Left lobe of liver (tissue), 2 donors: ENCODE results near the gene COL4A2. TPM values are rescaled to one million over a fixed set of nuclear protein-coding genes. Genes with fewer than 3 reads are reported as not detected.
A peak's percentile ranks its signal among the peaks of the same experiment; 100 is the strongest.

Experiments used
- ATAC-seq: fragments of 200-7000 bp; cut with Tn5 transposase; one replicate; pipeline ENCODE4 v1.9.1; 2020; ENCODE audit warnings: mild to moderate bottlenecking, moderate library complexity
- DNase-seq: peaks from one replicate; pipeline ENCODE4 v3.0.0-alpha.2; 2020; ENCODE audit warnings: low spot score
- total RNA-seq: library from RNA; stranded (reverse); gene quantifications from one replicate; pipeline ENCODE4 v1.2.1, GENCODE V29; 2021
- donor health status: DM: no; HTN: no; CAD: no; lungs with moderate emphysema.
- donor health status: DM: no; HTN: yes; CAD: no.

The COL4A2 gene
- total RNA-seq, 1 donor from 2014 or later: 12.4 TPM

DNA sequence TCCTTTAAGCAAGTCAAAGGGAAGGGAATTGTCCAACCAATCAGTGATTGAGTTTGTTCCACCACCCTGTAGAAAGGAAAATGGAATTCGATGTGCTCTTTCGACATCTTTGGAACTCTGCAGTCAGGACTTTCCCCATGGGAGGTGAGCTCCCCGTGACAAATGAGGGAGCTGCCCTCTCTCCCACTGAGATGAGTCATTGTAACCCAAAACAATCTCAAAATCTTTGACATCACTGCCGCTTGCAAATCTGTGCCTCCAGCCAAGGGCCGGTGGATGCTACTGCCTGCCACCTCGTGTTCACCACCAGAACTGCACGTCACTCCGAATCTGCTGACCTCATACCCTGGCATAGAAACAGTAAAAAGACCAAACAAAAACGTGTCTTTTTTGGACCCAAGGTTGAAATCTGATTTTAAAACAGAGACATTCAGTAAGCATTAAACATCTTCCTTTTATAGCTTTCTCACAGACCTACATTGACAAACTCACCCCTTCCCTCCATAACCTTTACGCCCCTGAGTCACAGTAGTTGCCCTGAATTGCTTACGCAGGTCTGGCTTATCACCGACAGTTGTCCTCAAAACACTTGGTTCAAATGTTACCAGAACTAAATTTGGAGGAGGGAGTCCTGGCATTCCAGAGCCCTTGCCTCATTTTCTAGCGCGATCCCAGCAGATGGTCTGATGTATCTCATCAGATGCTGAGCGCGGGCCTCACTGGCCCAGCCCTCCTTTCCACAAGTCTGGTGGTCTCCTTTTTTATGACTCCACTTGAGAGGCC lies 105.2 kb downstream of the COL4A2 start:
- DNase-seq (peak; percentile 75), ATAC-seq (peak; percentile 92)

DNA sequence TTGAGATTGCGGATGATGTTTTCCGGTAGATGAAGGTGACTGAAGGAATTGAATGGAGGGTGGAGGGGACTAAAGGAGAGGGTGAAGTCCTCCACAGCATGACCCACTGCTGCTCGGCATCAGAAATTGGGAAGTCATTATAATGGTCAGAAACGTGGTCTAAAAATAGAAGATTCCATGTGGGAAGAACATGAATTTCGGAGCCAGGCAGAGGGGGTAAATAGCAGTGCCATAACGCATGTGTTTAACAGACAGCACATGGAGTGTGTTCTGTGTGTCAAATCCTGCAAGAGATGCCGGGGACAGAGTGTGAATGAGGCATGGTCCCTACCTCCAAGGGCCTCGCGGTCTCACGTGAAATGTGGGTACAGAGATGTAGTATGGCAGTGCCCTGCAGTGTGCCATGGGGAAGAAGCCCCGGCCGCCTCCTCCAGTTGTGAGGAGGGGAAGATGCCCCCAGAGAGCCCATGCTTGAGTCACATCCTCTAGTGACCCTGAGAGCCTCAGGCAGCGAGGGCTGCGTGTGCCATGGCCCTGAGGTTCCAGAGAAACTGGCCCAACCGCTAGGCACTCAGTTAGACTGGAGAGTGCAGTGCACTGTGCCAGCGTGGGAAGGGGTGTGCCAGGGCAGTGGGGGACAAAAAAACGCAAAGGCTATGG lies 106.1 kb downstream of the COL4A2 start:
- no peak for DNase-seq

GRCh38 chr13:110413676-110414040 lies 106.6 kb downstream of the COL4A2 start:
- DNase-seq (no peak), ATAC-seq (no peak)

More for the DNA sequence above, 106.1 kb downstream of the COL4A2 start:
- ATAC-seq: no peak

GRCh38 chr13:110414283-110414682 lies 107.2 kb downstream of the COL4A2 start:
- DNase-seq (no peak), ATAC-seq (no peak)

- DNase-seq: no peak
- ATAC-seq: no peak
These were observed 107.8 kb downstream of the COL4A2 start for GRCh38 chr13:110414931-110415330.

DNA sequence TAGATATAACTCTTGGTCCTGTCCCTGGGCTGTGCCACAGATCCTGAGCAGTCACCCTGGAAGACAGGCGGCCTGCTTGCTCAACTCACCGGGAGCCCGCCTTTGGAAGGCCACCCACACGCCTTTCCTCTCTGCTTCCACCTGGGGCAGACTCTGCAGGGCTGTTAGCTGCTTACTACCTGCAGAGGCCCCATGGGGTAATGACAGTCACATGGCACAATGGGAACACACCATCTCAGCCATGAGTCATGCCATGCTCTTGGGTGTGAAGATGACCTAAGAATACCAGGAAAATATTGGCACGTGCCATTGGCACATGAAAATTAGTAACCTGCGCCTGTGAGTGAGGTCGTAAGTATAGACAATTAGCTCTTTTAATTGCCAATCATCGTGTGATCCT lies 108.6 kb downstream of the COL4A2 start:
- DNase-seq (no peak), ATAC-seq (no peak)

GRCh38 chr13:110416131-110417025 lies 109.3 kb downstream of the COL4A2 start:
- no peak for DNase-seq
- ATAC-seq: no peak

DNA sequence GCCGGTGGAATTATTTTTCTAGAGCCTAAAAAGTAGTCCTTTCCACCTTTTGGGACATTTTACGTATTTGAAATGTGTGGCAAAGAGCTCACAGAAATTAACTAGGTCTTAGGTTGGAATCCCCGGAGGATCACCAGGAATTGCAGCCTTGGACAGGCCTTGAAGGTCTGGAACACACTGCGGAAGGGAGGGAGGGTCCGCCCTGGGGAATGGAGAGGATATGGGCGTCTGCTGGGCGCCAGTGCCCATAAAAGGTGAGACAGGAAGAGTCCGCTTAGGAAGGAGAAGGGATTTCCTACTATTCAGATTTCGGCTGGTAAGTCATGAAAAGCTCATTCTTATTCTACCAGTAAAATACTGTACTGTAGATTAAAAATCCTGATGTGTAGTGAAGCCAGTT lies 111.9 kb downstream of the COL4A2 start:
- DNase-seq (no peak), ATAC-seq (peak; percentile 41)

DNA sequence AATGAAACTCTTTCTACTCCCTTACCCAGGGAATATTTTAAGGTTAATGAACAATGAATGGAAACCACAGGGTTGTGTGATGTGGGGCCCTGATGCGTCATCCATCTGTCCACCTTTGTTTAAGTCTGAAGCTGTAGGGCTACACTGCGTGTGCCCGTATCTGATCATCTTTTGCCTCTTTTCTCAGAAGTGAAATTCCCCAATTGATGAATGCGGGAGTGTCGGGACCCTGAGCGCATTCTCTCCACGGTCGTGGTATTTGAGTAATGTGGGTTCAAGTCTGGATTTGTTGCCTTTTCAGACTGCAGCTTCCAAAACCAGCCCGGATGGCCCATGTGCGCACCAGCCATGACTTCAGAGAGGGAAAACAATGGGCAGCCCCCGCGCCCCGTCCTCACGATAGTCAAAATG lies 112.3 kb downstream of the COL4A2 start:
- no peak for ATAC-seq
- no peak for DNase-seq

GRCh38 chr13:110419946-110420345 lies 112.9 kb downstream of the COL4A2 start:
- DNase-seq (no peak), ATAC-seq (no peak)

DNA sequence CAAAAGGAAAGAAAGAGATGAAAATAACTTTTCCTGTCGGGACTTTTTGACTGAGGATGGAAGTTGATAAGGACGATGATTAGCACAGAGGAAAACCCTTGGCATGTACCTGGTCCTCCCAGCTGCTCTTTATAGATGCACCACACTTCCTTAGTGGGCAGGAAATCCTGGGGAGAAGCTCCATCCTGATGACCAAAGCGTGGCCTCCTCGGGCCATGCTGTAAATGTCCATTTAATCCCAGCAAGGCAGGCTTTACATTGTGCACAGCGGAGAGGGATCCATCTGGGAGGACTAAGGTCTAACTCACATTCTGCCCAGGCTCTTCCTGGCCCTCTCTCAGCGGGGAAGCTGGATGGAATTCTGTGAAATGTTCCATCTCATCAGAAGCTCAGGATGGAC lies 113.5 kb downstream of the COL4A2 start:
- DNase-seq (no peak), ATAC-seq (no peak)

DNA sequence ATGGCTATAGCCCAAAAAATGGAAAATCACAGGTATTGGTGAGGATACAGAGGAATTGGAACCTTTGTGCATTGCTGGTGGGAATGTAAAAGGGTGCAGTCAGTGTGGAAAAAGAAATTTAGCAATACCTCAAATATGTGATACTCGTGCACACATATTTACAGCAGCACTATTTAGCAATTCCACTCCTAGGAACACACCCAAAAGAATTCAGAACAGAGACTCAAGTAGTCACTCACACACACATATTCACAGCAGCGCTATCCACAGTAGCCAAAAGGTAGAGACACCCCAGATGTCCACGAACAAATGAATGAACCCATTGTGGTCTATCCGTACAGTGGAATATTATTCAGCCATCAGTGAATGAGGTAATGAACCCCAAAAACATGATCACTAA lies 114.0 kb downstream of the COL4A2 start:
- ATAC-seq (no peak), DNase-seq (no peak)

GRCh38 chr13:110421696-110422385 lies 114.8 kb downstream of the COL4A2 start:
- DNase-seq (no peak), ATAC-seq (no peak)

DNA sequence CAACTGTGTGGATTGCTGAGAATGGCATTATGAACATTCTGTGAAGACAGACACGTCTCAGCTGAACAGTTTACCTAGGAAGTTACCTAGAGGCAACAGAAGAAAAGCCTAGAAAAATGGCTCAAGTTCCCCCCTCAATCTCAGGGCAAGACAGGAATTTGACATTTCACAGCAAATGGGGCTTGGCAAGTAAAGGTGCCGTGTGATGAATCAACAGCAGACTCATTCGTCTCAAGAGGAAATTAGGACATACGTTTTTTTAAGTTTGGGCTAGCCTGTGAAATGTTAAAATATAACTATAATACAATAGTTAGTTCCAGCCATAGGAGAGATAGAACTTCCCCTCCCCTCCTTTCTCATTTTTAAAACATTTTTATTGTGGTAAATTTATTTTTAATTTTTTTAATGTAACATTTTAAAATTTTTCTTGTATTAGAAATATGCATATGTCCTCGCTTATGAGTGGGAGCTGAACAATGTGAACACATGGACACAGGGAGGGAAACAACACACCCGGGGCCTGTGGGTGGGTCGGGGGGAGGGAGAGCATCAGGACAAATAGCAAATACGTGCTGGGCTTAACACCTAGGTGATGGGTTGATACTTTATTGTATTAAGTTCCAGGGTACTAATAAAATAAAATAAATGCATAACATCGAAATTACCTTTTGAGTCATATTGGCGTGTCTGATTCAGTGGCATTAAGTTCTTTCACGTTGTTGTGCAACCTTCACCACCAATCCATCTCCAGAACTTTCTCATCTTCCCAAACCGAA lies 116.0 kb downstream of the COL4A2 start:
- no peak for DNase-seq

GRCh38 chr13:110423689-110424302 lies 116.7 kb downstream of the COL4A2 start:
- no peak for DNase-seq
- no peak for ATAC-seq

More for the DNA sequence above, 116.0 kb downstream of the COL4A2 start:
- ATAC-seq: no peak

DNA sequence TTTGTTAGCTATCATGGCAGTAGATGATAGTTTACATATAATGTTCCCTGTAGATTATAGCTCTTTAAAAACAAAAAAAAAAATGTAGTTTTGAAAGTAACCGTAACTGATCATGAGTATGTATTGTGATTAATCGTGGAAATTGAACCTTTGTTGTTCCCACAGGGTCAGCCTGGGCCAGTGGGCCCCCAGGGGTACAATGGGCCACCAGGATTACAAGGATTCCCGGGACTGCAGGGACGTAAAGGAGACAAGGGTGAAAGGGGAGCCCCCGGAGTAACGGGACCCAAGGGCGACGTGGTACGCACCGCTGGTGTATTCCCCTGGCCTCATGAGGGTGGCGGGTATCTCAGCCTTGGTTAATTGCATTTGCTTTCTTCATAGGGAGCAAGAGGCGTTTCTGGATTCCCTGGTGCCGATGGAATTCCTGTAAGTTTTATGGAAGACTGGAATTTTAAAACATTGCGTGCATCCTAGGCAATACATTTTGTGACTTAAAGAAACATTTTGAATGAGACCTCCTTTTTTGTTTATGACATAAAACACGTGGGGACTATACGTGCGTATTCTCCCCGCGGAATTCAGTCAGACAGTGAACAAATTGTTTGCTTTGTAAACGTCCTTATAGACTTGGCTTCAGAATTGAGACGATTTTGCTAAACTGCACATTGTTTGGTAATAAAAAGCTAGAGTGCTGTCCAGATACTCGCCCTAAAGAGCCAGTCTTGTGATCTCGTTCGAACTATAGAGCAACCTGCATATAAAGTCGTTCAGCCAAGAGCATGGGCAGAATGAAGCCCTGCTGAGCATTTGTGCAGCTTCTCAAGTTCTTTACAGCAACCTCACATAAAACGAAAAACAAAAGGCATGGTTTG lies 117.7 kb downstream of the COL4A2 start:
- ATAC-seq (no peak), DNase-seq (no peak)

DNA sequence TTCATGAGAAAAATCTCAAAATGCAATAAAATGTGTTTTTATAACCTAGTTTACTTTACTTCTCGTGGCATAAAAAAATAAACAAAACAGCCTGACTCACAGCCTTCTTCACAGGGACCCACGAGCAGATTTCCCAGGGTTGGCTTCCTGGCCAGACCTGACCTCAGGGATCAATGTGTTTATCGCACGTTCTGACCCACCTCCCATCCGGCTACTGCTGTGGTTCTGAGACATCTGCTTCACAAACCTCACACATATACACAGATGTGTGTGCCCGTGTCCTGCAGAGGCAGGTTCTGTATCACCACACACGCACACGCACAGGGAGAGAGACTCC lies 118.3 kb downstream of the COL4A2 start:
- DNase-seq (no peak), ATAC-seq (no peak)

- peak; percentile 88 for ATAC-seq
- DNase-seq: no peak
These were observed 119.7 kb downstream of the COL4A2 start for GRCh38 chr13:110426735-110427134.

- ATAC-seq (no peak), DNase-seq (no peak)
These were observed 121.2 kb downstream of the COL4A2 start for GRCh38 chr13:110428313-110428712.
